Stimulated activated naive CD4-positive, alpha-beta T cell treated with Interleukin-2 at 50 U/mL for 16 hours (primary cell): Measurements from ENCODE around the gene GALNT2.
A peak's percentile ranks its signal among the peaks of the same experiment; 100 is the strongest.

ENCODE experiments used
- DNase-seq: peaks from one replicate; lab custom pipeline; 2025; lab: John Stamatoyannopoulos, UW

Gene GALNT2

DNA sequence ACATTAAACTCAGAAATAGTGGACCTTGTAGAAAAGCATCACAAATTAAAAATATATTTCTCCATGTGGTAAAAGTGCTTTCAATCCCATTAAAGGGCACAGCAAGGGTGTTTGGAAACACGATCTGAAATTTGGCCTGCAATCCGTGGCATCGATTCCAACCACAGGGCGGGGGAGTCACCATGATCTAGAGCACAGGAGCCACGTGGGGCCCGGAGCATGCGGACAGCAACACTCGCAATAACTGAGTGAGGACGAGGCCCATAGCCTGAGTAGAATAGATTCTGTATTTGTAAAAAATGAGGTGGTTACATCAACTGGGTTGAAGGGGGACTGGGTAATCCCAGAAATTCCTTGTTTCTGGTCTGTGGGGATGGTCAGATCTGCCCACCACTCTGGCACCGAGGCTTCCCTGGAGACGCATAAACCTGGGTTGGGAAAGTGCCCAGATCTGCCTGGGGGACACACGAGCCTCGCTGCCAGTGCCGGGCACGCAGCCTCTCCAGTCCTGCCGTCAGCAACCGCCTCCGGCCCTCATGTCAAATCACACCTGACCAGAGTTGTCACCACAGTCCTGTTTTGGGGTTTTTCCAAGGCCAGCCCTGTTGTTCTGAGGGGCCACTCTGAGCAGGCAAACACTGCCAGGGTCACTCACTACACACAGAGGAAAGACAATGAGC, 254.8 kb downstream of the GALNT2 start:
- no peak for DNase-seq

GRCh38 chr1:230322421-230322756, 255.4 kb downstream of the GALNT2 start:
- DNase-seq = no peak

DNA sequence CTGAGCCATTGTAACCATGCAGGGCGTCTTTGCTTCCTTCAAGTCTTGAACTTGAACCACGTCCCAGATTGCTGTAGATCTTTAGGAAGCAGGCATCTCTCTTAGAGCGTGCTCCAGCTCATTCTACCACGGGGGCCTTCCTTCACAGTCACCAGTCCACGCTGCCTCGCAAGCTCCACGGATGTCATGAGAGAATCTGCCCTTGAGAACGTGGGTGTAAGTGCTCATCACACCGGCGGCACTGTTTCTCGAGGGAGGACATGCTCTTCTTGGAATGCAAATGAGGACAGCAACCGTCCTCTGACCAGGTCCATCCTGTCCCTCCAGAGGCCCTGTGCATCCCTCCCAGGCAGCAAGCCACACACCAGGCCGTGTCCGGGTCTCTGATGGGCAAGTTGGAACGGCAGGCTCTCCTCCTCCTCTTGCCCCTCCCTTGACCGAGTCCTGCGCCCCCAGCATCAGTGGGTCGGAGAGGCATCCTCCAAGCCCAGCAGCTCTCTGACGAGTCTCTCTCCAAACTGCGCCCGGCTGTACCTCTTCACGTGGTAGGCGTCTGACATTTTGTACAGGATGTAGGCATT, 256.0 kb downstream of the GALNT2 start:
- no peak for DNase-seq

GRCh38 chr1:230323686-230324085, 256.6 kb downstream of the GALNT2 start:
- no peak for DNase-seq

DNA sequence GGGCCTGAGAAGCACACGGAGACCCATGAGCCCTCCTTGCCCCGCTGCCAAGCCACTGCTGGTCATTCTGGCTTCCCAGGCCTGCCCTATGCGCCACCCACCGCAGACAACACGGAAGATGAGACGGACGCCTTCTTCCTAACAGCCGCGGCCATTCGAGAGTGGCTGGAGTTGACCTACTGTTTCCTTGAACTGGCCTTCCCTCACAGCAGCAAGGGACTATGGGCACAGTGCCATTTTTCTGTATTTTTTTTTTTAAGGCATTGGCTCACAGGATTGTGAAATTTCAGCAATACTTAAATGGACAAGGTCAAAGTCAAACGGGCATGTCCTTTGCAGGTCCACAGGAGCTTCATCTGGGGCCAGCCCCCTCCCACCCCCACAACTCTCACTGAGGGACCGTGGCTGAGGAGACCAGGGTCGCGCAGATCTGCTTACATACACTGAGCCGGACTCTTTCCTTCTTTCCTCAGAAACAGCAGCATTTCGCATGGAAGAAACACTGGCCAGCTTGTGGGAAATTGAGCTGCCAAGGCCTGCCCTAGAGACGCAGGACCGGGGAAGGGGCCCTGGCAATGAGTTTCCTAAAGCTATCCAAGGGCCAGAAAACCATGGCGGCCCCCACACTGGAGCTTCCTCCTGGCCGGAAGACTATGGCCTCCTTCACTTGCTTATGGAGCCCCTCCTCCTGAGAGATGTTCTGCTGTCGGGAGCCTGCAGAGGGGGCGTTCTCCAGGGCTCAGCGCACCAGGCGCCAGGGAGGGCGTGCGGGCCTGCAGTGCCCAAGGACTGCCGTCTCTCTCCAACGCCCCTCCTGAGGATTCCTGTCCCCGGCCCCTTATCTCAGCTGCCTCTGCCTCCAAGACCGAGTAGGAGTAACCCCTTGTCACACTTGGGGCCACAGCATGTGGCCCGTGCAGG, 260.2 kb downstream of the GALNT2 start:
- DNase-seq = no peak

GRCh38 chr1:230327892-230328284, 260.9 kb downstream of the GALNT2 start:
- peak; percentile 45 for DNase-seq

DNA sequence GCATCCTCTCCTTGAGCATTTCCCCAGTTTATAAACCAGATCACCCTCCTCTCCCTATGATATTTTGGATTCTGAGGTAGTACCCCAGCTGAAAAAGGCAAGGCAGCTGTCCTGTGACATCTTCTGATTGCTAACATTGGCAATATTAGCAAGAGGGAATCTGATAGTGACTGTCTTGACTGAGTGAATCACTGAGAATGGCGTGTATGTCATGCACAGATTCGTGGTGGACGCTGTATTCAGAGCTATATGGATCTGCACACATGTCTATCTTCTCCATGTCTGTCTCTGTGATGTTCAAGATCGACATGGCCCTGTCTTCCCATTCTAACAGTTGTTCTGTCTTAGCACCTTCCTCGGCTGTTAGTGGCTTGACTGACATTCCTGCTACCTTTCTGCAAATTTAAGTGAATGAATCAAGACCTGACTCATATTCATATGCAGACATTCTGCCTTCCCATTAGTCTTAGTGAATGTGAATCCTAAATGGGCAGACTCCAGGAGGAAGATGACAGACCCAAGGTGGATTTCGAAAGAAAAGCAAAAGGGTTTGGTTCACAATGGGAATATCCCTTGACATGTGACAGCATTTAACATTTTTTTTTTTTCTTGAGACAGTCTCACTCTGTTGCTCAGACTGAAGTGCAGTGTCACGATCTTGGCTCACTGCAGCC, 261.4 kb downstream of the GALNT2 start:
- no peak for DNase-seq

- no peak for DNase-seq
Measured at GRCh38 chr1:230330157-230330556, 263.1 kb downstream of the GALNT2 start.
